Measurements from ENCODE around the gene CTBP2. TPM values are rescaled to one million over a fixed set of nuclear protein-coding genes. Genes with fewer than 3 reads are reported as not detected.

Gene CTBP2
- total RNA-seq, 3 donors from 2014 or later (not counting 1 experiment from before 2014, with no cell fraction given) = 120 to 179 (median 124) TPM

DNA sequence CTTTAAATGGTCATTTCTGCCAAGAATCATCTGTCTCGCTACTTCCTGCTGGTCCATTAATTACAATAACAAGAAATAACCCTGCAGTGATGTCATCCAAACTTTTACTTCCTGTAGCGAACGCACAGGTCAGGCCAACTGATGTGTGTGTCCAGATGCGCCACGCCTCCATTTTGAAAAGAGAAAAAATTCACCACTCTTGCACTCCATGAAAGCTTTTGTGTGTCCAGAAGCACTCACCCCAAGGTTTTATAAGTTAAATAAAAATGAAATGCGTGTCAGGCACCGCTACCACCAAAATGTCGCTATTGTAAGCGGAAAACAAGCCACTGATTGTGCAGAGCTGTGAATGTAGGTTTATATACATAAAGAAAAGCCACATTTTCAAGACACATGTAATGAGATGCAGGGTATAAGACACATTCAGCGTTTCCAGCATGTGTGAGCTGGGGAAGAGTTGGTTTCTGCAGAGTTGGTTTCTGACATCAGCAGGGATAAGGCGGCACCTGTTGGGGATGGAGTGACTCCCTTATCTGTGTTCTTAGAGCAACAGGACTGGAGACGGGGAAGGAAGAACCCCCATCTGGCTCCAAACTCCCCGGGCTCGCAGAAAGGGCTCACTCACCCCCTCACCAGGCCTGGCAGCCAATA is 83.3 kb downstream of the CTBP2 start:
- peaks cover 5% of the 10 kb centered on the region for H3K36me3 Mint-ChIP-seq
- Histone ChIP-seq H3K36me3 (ENCODE audit: control insufficient read depth, insufficient read depth, low read length) (no peaks in the 10 kb centered on the region), H3K4me1 (ENCODE audit: control insufficient read depth, insufficient read depth, low read length) (peaks cover 9% of the 10 kb centered on the region), H3K4me3 (ENCODE audit: low read length) (no peak overlapping the region), H3K27ac (ENCODE audit: low read length) (no peak overlapping the region), H3K9me3 (ENCODE audit: control insufficient read depth, insufficient read depth, low read length) (no peaks in the 10 kb centered on the region), H3K27me3 (ENCODE audit: control insufficient read depth, insufficient read depth, low read length) (no peaks in the 10 kb centered on the region)
- 93% methylated on average over 14 of the region's 14 CpGs for WGBS (ENCODE audit: insufficient coverage)
- H3K27ac Mint-ChIP-seq = peak overlapping the region; percentile 53 to 81
- intact Hi-C loops (cut with micrococcal nuclease) = no loop called here
- H3K9me3 Mint-ChIP-seq = no peaks in the 10 kb centered on the region
- no peak overlapping the region for H3K4me3 Mint-ChIP-seq
- DNase-seq (no peak), ATAC-seq (no peak)
- H3K27me3 Mint-ChIP-seq (ENCODE audit: low read depth in 2 of 2) = no peaks in the 10 kb centered on the region
- TF ChIP-seq, protein P1, sequence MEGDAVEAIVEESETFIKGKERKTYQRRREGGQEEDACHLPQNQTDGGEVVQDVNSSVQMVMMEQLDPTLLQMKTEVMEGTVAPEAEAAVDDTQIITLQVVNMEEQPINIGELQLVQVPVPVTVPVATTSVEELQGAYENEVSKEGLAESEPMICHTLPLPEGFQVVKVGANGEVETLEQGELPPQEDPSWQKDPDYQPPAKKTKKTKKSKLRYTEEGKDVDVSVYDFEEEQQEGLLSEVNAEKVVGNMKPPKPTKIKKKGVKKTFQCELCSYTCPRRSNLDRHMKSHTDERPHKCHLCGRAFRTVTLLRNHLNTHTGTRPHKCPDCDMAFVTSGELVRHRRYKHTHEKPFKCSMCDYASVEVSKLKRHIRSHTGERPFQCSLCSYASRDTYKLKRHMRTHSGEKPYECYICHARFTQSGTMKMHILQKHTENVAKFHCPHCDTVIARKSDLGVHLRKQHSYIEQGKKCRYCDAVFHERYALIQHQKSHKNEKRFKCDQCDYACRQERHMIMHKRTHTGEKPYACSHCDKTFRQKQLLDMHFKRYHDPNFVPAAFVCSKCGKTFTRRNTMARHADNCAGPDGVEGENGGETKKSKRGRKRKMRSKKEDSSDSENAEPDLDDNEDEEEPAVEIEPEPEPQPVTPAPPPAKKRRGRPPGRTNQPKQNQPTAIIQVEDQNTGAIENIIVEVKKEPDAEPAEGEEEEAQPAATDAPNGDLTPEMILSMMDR (IDR thresholded peaks at IDR 0.05) = no peak
- peaks cover 77 to 83% of the 10 kb centered on the region in 2 donors for H3K4me1 Mint-ChIP-seq

DNA sequence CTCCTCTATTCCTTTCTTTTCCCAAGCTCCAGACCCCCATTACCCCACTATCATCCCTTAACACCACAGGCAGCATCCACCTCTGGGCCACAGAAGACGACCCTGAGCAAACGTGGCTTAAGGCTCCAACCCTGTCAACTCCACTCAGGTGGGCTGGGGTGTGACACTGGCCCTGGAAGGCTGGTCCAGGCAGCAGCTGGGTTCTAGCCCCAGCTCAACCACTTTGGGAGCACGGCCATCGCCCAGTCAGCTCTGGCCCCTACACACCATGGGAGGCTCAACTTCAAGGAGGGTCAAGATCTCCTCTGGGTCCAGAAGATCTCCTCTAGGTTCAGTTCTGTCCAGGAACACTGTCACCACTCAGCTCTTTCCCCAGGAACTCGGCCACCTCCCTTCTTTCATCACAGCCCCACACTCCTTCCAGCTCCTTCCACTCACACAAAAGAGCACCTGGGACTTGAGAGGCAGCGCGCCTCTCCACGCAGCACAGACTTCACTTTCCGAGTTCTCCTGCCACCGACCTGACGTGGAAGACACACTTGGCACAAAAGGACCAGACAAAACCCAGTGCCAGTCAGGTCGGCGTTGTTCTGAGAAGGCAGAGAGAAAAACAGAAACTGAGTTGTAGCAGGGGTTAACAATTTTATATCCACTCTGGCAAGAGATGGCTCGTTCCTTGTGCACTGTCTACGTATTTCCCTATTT is 84.1 kb downstream of the CTBP2 start:
- Histone ChIP-seq H3K27ac (ENCODE audit: low read length) (no peak overlapping the region), H3K4me3 (ENCODE audit: low read length) (no peak overlapping the region), H3K9me3 (ENCODE audit: control insufficient read depth, insufficient read depth, low read length) (no peaks in the 10 kb centered on the region), H3K27me3 (ENCODE audit: control insufficient read depth, insufficient read depth, low read length) (no peaks in the 10 kb centered on the region), H3K36me3 (ENCODE audit: control insufficient read depth, insufficient read depth, low read length) (no peaks in the 10 kb centered on the region), H3K4me1 (ENCODE audit: control insufficient read depth, insufficient read depth, low read length) (peaks cover 9% of the 10 kb centered on the region)
- Mint-ChIP-seq H3K27ac (peak overlapping the region; percentile 53 to 81), H3K36me3 (peaks cover 5% of the 10 kb centered on the region), H3K4me3 (no peak overlapping the region), H3K9me3 (no peaks in the 10 kb centered on the region), H3K27me3 (ENCODE audit: low read depth in 2 of 2) (no peaks in the 10 kb centered on the region), H3K4me1 (peaks cover 80% of the 10 kb centered on the region in 2 donors)
- TF ChIP-seq, protein P1 (IDR thresholded peaks at IDR 0.05) = no peak
- intact Hi-C loops (cut with micrococcal nuclease) = no loop called here
- 92% methylated on average over 15 of the region's 15 CpGs for WGBS (ENCODE audit: insufficient coverage)
- DNase-seq (no peak), ATAC-seq (no peak)

DNA sequence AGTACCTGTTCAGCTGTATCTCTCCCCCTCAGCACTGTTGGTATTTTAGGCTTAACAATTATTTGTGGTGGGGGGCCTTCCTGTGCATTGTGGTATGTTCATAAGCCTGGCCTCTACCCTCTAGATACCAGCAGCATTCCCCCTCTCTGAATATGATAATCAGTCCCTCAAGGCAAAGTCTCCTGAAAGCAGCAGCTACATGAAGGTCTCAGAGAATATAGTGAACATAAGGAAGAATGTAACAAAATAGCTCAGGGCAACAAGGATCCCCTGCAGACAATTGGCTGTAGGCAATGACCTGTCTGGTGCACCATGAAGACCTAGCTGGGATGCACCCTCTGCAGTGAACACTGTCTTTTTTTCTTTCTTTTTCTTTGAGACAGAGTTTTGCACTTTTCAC is 86.4 kb downstream of the CTBP2 start:
- intact Hi-C loops (cut with micrococcal nuclease) = no loop called here
- TF ChIP-seq, protein P1 (IDR thresholded peaks at IDR 0.05) = no peak

More for the DNA sequence above, 86.4 kb downstream of the CTBP2 start:
- no peak for DNase-seq
- no peak overlapping the region for H3K4me3 ChIP-seq (ENCODE audit: low read length)
- H3K4me1 ChIP-seq (ENCODE audit: control insufficient read depth, insufficient read depth, low read length) = peaks cover 9% of the 10 kb centered on the region
- H3K36me3 Mint-ChIP-seq = peaks cover 5% of the 10 kb centered on the region
- no peak for ATAC-seq
- H3K27me3 ChIP-seq (ENCODE audit: control insufficient read depth, insufficient read depth, low read length) = no peaks in the 10 kb centered on the region
- no peaks in the 10 kb centered on the region for H3K27me3 Mint-ChIP-seq (ENCODE audit: low read depth in 2 of 2)
- H3K27ac Mint-ChIP-seq = peak overlapping the region; percentile 53 to 81
- peaks cover 63 to 68% of the 10 kb centered on the region in 2 donors for H3K4me1 Mint-ChIP-seq
- no peak overlapping the region for H3K4me3 Mint-ChIP-seq
- H3K9me3 Mint-ChIP-seq = no peaks in the 10 kb centered on the region
- no peak overlapping the region for H3K27ac ChIP-seq (ENCODE audit: low read length)
- H3K9me3 ChIP-seq (ENCODE audit: control insufficient read depth, insufficient read depth, low read length) = no peaks in the 10 kb centered on the region
- H3K36me3 ChIP-seq (ENCODE audit: control insufficient read depth, insufficient read depth, low read length) = peaks cover 1% of the 10 kb centered on the region

All from natural killer cell (primary cell).